K562 (cell line): ENCODE results near the gene URI1. TPM values are rescaled to one million over a fixed set of nuclear protein-coding genes. Genes with fewer than 3 reads are reported as not detected.
A peak's percentile ranks its signal among the peaks of the same experiment; 100 is the strongest.

Experiments
- GABPB1 ChIP-seq: sonication (generic); formaldehyde crosslinking; IDR thresholded peaks from 2 replicates; pipeline ENCODE4 v1.8.0; 2022; ENCODE audit warnings: mild to moderate bottlenecking, missing genetic modification reagents
- HIVEP1 ChIP-seq: fragments of 250-450 bp; sonication (Bioruptor Pico); IDR thresholded peaks from 2 replicates; pipeline ENCODE4 v1.4.0; 2020; ENCODE audit warnings: mild to moderate bottlenecking
- MGA ChIP-seq: fragments of 450-650 bp; IDR thresholded peaks from 2 replicates; pipeline ENCODE4 v1.6.1; 2016; ENCODE audit warnings: mild to moderate bottlenecking, moderate library complexity
- PRDM10 ChIP-seq: fragments of 450-650 bp; IDR thresholded peaks from 2 replicates; pipeline ENCODE4 v1.6.1; 2018; ENCODE audit not compliant: partially characterized antibody
- RBFOX2 ChIP-seq: fragments of 200-400 bp; formaldehyde crosslinking; IDR thresholded peaks from 2 replicates; pipeline ENCODE4 v1.6.1; 2017; ENCODE audit warnings: low read depth, mild to moderate bottlenecking, low read length, moderate library complexity
- RBM14 ChIP-seq: fragments of 200-400 bp; formaldehyde crosslinking; IDR thresholded peaks from 2 replicates; pipeline ENCODE4 v1.6.1; 2018; ENCODE audit warnings: low read depth, mild to moderate bottlenecking, low read length, moderate library complexity, borderline replicate concordance; ENCODE audit not compliant: insufficient read depth
- RFX7 ChIP-seq: fragments of 250-450 bp; sonication (Bioruptor Pico); IDR thresholded peaks from 2 replicates; pipeline ENCODE4 v1.5.1; 2021; ENCODE audit warnings: mild to moderate bottlenecking
- XRCC5 ChIP-seq: fragments of 200-400 bp; formaldehyde crosslinking; IDR thresholded peaks from 2 replicates; pipeline ENCODE4 v1.6.1; 2017; ENCODE audit warnings: low read depth, mild to moderate bottlenecking, low read length
- ZBTB49 ChIP-seq: sonication (generic); formaldehyde crosslinking; IDR thresholded peaks from 2 replicates; pipeline ENCODE4 v1.8.0; 2022; ENCODE audit warnings: missing genetic modification reagents, mild to moderate bottlenecking, borderline replicate concordance
- ZFX ChIP-seq: sonication (generic); formaldehyde crosslinking; IDR thresholded peaks from 2 replicates; pipeline ENCODE4 v1.8.0; 2022; ENCODE audit warnings: mild to moderate bottlenecking, missing genetic modification reagents, moderate library complexity
- polyA plus RNA-seq, 8 experiments: library from polyadenylated mRNA; depleted of rRNA in 4 of 8; stranded (reverse) in 5 of 8; unstranded in 3 of 8; fragments of >200 nt; fragmentation: Nextera tagmentation in 2 of 8; fragmentation: Illumina TruSeq in 1 of 8; extraction: Ambion mirVana in 2 of 8; extraction: Trizol in 1 of 8; gene quantifications; 2 replicates each; pipeline versions ENCODE4 v1.2.1 to v1.2.3, GENCODE V29; 2011 to 2014; ENCODE audit warnings: inconsistent platforms in 1 of 8, missing spikeins in 1 of 8
- total RNA-seq, 7 experiments: library from RNA; depleted of rRNA in 6 of 7; stranded (reverse); fragments of >200 nt in 6 of 7; fragmentation: Illumina TruSeq in 2 of 7; extraction: Trizol in 2 of 7; gene quantifications; 2 replicates each; pipeline versions ENCODE4 v1.2.1 to v1.2.3, GENCODE V29; 2011 to 2021; ENCODE audit warnings: low replicate concordance in 1 of 7

Gene URI1
- total and polyA plus RNA-seq, 9 of the 15 experiments (the other 6 are each of a cell fraction or from before 2014, with no cell fraction given): 16.9 to 87.4 (median 63.9) TPM

- TF ChIP-seq MGA: peak; percentile 88
- TF ChIP-seq ZBTB49 (CRISPR knock-in tag): no peak
- TF ChIP-seq ZFX (CRISPR knock-in tag): peak; percentile 61
- TF ChIP-seq XRCC5: no peak
- TF ChIP-seq PRDM10: no peak
- no peak for TF ChIP-seq HIVEP1
- no peak for TF ChIP-seq RBM14
- TF ChIP-seq GABPB1: 0 out of 2 replicates have a peak, but pooled peaks have one; percentile 4
- no peak for TF ChIP-seq RFX7
- peak; percentile 86 for TF ChIP-seq RBFOX2
Measured at GRCh38 chr19:29941828-29942403, at the start of gene URI1 (continued).
